ENCODE measurements around the gene ASIC3.

ASIC3 gene

DNA sequence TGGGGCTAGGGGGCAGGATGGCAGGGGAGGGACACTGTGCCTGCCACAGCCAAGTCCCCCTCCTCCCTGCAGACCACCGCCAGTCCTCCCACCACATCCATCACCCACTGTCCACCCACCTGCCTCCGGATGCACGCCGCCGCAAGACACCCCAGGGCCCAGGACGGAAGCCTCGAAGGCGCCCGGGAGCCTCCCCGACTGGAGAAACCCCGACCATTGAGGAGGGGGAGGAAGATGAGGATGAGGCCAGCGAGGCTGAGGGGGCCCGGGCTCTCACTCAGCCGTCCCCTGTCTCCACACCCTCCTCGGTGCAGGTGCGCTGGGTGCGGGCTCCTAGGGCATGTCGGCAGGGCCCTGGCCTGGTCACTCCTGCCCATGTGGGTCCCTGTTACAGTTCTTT is 16.1 kb downstream of the ASIC3 start:
- Mint-ChIP-seq H3K4me3 (no peak overlapping the region), H3K9me3 (ENCODE audit: low read depth) (no peaks in the 10 kb centered on the region), H3K4me1 (ENCODE audit: low read depth) (peaks cover 10% of the 10 kb centered on the region), H3K27ac (no peak overlapping the region), H3K27me3 (no peaks in the 10 kb centered on the region), H3K36me3 (no peaks in the 10 kb centered on the region)

DNA sequence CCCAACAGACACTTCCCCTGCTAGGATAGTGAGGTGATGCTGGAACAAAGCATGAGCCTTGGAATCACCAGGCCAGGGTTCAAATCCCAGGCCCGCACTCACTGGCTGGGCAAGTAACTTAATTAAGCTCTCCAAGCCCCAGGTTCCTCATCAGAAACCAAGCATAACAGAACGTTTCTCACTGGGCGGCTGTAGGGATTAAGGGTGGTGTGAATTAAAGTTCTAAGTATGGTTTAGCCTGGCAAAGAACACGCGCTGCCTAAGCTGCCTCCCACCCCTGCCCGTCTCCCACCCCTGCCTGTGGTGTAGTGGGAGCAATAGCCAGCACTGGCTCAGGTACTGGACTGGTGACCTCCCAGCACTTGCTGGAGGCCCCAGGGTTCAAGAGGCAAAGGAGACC is 16.7 kb downstream of the ASIC3 start:
- Mint-ChIP-seq H3K4me1 (ENCODE audit: low read depth) (peaks cover 10% of the 10 kb centered on the region), H3K27ac (no peak overlapping the region), H3K4me3 (no peak overlapping the region), H3K9me3 (ENCODE audit: low read depth) (no peaks in the 10 kb centered on the region), H3K27me3 (no peaks in the 10 kb centered on the region), H3K36me3 (no peaks in the 10 kb centered on the region)

DNA sequence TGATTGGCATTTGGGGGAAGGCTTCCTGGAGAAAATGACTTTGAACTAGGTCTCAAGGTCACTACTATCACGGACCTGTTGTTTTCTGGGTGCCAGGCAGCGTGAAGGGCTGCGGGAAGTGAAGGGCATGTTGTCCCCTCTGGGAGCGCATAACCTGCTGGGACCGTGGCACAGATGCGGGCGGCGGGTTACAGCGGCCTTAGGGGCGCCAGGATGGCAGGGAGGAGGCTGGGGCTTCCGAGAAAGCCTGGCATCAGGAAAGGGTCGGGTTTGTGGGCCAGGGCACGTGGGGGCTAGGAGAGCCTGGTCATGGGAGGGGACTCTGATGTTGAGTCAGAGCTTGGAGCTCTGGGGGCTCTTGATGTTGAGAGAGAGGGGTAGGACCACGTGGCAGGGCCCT is 17.2 kb downstream of the ASIC3 start:
- peaks cover 6% of the 10 kb centered on the region for H3K4me1 Mint-ChIP-seq (ENCODE audit: low read depth)
- H3K36me3 Mint-ChIP-seq: no peaks in the 10 kb centered on the region
- H3K27me3 Mint-ChIP-seq: no peaks in the 10 kb centered on the region
- no peaks in the 10 kb centered on the region for H3K9me3 Mint-ChIP-seq (ENCODE audit: low read depth)
- no peak overlapping the region for H3K27ac Mint-ChIP-seq
- no peak overlapping the region for H3K4me3 Mint-ChIP-seq

DNA sequence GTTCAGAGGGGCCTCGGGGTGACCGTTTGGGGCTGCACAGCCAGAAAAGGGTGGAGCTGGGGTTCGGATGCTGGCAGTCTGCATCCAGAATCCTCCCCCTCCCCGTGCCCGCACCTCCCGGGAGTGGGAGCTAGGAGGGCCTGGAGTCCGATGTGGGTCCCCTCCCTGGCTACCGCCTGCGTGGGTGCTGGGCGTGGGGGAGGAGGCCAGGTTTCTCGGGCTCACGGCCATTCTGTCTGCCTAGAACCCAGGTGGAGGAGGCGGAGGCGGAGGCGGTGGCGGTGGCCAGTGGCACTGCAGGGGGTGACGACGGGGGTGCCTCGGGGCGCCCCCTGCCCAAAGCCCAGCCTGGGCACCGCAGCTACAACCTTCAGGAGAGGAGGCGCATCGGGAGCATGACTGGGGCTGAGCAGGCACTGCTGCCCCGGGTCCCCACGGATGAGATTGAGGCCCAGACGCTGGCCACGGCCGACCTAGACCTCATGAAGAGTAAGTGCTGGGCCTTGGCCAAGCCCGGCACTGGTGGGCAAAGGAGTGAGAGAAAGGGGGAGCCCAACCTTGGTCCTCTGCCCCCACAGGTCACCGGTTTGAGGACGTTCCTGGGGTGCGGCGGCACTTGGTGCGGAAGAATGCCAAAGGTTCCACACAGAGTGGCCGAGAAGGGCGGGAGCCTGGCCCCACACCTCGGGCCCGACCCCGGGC is 18.1 kb downstream of the ASIC3 start:
- Mint-ChIP-seq H3K4me1 (ENCODE audit: low read depth) (peaks cover 3% of the 10 kb centered on the region), H3K36me3 (no peaks in the 10 kb centered on the region), H3K27me3 (no peaks in the 10 kb centered on the region), H3K27ac (no peak overlapping the region), H3K4me3 (no peak overlapping the region), H3K9me3 (ENCODE audit: low read depth) (no peaks in the 10 kb centered on the region)

DNA sequence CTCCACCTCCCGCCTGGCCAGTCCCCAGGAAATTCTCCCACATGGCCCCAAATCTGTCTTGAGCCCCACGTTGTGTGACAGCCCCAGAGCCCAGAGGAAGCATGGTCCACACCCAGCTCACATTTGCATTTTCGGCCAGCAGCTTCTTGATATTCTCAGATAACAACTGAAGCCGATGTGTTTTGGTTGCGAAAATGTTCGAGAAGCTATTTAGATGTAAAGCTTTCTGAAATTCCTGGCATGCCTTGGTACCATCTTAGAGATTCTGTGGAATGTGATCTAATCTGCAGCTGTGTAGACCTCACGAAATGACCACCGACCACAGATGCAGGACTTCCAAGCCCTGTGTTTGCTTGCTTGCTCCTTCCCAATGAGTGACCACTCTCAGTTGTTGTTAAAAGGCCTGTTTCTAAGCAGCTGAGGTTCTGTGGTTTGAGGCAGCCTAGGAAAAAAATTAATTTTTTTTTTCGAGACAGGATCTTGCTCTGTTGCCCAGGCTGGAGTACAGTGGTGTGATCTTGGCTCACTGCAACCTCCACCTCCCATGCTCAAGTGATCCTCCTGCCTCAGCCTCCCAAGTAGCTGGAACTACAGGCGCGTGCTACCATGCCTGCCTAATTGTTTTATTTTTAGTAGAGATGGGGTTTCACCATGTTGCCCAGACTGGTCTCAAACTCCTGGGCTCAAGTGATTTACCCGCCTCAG is 19.9 kb downstream of the ASIC3 start:
- Mint-ChIP-seq H3K36me3 (no peaks in the 10 kb centered on the region), H3K4me1 (ENCODE audit: low read depth) (no peaks in the 10 kb centered on the region), H3K4me3 (no peak overlapping the region), H3K27me3 (no peaks in the 10 kb centered on the region), H3K27ac (no peak overlapping the region), H3K9me3 (ENCODE audit: low read depth) (no peaks in the 10 kb centered on the region)

DNA sequence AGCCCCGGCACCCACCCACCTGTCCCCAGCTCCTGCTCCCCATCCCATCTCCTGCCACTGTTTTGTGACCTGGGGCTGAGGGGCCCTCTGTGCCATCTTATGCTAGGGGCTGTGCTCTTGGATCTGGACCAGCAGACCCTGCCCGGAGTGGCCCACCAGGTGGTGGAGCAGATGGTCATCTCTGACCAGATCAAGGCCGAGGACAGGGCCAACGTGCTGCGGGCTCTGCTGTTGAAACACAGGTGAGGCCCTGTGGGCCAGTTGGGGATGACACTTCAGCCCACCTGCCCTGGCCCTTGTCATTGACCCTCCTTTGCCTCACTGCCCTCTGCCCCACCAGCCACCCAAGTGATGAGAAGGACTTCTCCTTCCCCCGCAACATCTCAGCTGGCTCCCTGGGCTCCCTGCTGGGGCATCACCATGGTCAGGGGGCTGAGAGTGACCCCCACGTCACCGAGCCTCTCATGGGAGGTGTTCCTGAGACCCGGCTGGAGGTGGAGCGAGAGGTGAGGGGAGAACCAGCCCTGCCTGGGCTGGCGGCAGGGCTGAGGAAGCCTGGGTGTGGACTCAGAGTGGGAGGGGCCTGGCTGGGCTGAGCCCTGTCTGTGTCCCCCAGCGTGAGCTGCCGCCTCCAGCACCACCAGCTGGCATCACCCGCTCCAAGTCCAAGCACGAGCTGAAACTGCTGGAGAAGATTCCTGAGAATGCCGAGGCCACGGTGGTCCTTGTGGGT is 21.7 kb downstream of the ASIC3 start:
- Mint-ChIP-seq H3K4me1 (ENCODE audit: low read depth) (no peaks in the 10 kb centered on the region), H3K9me3 (ENCODE audit: low read depth) (no peaks in the 10 kb centered on the region), H3K27me3 (no peaks in the 10 kb centered on the region), H3K4me3 (no peak overlapping the region), H3K27ac (no peak overlapping the region), H3K36me3 (no peaks in the 10 kb centered on the region)

DNA sequence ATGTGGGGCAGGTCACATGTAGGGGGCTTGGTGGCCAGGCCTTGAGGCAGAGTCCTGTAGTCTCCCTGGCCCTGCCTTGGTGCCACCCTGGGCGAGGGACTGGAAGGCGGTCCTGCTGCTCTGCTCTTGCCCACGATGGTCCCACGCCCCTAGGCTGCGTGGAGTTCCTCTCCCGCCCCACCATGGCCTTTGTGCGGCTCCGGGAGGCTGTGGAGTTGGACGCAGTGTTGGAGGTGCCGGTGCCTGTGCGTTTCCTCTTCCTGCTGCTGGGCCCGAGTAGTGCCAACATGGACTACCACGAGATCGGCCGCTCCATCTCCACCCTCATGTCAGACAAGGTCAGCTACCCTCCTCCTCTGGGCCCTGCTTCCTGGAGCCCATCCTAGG is 22.2 kb downstream of the ASIC3 start:
- H3K36me3 Mint-ChIP-seq: no peaks in the 10 kb centered on the region
- H3K4me3 Mint-ChIP-seq: no peak overlapping the region
- H3K4me1 Mint-ChIP-seq (ENCODE audit: low read depth): no peaks in the 10 kb centered on the region
- H3K27me3 Mint-ChIP-seq: no peaks in the 10 kb centered on the region
- H3K9me3 Mint-ChIP-seq (ENCODE audit: low read depth): no peaks in the 10 kb centered on the region
- H3K27ac Mint-ChIP-seq: no peak overlapping the region

DNA sequence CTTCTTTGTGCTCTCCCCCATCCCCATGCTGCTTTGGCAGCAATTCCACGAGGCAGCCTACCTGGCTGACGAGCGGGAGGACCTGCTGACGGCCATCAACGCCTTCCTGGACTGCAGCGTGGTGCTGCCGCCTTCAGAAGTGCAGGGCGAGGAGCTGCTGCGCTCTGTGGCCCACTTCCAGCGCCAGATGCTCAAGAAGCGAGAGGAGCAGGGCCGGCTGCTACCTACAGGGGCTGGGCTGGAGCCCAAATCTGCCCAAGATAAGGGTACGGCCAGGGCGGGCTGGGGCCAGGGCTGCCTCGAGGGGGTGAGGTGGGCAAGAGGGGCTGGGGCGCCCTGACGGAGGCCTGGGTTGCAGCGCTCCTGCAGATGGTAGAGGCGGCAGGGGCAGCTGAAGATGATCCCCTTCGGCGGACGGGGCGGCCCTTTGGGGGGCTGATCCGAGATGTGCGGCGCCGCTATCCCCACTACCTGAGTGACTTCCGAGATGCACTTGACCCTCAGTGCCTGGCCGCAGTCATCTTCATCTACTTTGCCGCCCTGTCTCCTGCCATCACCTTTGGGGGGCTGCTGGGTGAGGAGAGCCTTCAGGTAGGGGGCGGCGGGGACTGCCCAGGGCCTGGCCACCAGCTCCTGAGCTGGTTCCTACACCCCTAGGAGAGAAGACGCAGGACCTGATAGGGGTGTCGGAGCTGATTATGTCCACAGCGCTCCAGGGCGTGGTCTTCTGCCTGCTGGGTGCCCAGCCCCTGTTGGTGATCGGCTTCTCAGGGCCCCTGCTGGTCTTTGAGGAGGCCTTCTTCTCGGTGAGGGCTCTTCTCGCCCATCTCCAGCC is 22.9 kb downstream of the ASIC3 start:
- Mint-ChIP-seq H3K27ac (no peak overlapping the region), H3K36me3 (no peaks in the 10 kb centered on the region), H3K4me3 (no peak overlapping the region), H3K9me3 (ENCODE audit: low read depth) (no peaks in the 10 kb centered on the region), H3K27me3 (no peaks in the 10 kb centered on the region), H3K4me1 (ENCODE audit: low read depth) (no peaks in the 10 kb centered on the region)

DNA sequence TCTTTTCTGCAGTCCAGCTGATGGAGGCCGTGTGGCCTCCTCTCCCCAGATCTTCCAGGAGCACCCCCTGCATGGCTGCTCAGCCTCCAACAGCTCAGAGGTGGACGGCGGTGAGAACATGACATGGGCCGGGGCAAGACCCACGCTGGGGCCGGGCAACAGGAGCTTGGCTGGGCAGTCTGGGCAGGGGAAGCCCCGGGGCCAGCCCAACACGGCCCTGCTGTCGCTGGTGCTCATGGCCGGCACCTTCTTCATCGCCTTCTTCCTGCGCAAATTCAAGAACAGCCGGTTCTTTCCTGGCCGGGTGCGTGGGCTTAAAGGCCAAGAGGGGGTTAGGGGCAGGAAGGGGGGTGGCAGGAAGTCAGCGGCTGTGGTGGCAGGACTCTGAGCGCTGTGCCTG is 25.7 kb downstream of the ASIC3 start:
- H3K27ac Mint-ChIP-seq: no peak overlapping the region
- peaks cover 10% of the 10 kb centered on the region for H3K4me1 Mint-ChIP-seq (ENCODE audit: low read depth)
- H3K27me3 Mint-ChIP-seq: no peaks in the 10 kb centered on the region
- no peak overlapping the region for H3K4me3 Mint-ChIP-seq
- H3K9me3 Mint-ChIP-seq (ENCODE audit: low read depth): no peaks in the 10 kb centered on the region
- H3K36me3 Mint-ChIP-seq: no peaks in the 10 kb centered on the region

DNA sequence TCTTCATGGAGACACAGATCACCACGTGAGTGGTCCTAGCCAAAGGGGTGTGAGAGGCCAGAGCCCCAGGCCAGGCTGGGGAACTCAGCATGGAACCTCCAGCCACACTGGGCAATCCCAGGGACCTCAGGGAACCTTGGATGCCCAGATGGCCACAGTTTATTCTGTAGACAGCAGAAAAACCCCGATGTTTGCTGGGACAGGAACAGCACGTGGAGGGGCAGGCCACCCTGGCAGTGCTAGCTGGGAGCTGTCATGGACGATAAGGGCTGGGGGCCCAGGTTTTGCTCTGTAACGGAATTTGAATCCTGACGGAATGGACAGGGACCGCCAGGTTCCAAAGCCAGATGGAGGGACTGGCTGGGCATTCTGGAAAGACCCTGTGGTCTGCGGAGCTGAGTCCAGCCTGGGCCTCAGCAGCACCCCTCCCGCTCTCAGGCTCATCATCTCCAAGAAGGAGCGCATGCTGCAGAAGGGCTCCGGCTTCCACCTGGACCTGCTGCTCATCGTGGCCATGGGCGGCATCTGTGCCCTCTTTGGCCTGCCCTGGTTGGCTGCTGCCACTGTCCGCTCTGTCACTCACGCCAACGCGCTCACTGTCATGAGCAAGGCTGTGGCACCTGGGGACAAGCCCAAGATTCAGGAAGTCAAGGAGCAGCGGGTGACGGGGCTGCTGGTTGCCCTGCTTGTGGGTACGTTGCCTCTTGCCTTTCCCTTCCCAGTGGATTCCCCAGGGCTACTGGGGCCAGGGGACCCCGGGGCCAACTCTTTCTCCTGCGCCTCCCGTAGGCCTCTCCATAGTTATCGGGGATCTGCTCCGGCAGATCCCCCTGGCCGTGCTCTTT is 26.7 kb downstream of the ASIC3 start:
- H3K27ac Mint-ChIP-seq: no peak overlapping the region
- no peak overlapping the region for H3K4me3 Mint-ChIP-seq
- H3K36me3 Mint-ChIP-seq: peaks cover 2% of the 10 kb centered on the region
- H3K4me1 Mint-ChIP-seq (ENCODE audit: low read depth): peaks cover 17% of the 10 kb centered on the region
- H3K27me3 Mint-ChIP-seq: no peaks in the 10 kb centered on the region
- no peaks in the 10 kb centered on the region for H3K9me3 Mint-ChIP-seq (ENCODE audit: low read depth)

DNA sequence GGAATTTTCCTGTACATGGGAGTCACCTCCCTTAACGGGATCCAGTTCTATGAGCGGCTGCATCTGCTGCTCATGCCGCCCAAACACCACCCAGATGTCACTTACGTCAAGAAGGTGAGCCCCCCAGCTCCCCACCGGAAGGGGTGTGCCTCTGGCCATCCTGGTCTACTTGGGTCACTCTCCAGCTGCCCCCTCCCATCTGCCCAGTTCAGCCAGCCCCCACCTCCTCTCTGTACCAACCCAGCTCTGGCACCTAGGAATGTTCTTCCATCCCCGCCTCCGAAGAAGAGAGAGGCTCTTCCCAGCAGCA is 27.3 kb downstream of the ASIC3 start:
- Mint-ChIP-seq H3K36me3 (peaks cover 2% of the 10 kb centered on the region), H3K4me1 (ENCODE audit: low read depth) (peaks cover 17% of the 10 kb centered on the region), H3K4me3 (no peak overlapping the region), H3K27me3 (no peaks in the 10 kb centered on the region), H3K9me3 (ENCODE audit: low read depth) (no peaks in the 10 kb centered on the region), H3K27ac (no peak overlapping the region)

DNA sequence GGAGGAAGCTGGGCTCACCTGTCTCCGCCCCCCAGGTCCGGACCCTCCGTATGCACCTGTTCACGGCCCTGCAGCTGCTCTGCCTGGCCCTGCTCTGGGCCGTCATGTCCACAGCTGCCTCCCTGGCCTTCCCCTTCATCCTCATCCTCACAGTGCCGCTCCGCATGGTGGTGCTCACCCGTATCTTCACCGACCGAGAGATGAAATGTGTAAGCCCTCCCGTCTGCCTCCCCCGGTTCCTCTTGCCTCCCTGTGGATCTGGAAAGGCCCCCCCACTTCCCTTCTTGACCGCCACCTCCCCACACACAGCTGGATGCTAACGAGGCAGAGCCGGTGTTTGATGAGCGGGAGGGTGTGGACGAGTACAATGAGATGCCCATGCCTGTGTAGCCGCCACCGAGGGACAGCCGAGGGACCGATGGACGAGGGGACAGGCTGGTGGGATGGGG is 27.7 kb downstream of the ASIC3 start:
- H3K36me3 Mint-ChIP-seq: peaks cover 2% of the 10 kb centered on the region
- H3K27ac Mint-ChIP-seq: no peak overlapping the region
- H3K27me3 Mint-ChIP-seq: no peaks in the 10 kb centered on the region
- H3K4me1 Mint-ChIP-seq (ENCODE audit: low read depth): peaks cover 17% of the 10 kb centered on the region
- no peak overlapping the region for H3K4me3 Mint-ChIP-seq
- no peaks in the 10 kb centered on the region for H3K9me3 Mint-ChIP-seq (ENCODE audit: low read depth)

DNA sequence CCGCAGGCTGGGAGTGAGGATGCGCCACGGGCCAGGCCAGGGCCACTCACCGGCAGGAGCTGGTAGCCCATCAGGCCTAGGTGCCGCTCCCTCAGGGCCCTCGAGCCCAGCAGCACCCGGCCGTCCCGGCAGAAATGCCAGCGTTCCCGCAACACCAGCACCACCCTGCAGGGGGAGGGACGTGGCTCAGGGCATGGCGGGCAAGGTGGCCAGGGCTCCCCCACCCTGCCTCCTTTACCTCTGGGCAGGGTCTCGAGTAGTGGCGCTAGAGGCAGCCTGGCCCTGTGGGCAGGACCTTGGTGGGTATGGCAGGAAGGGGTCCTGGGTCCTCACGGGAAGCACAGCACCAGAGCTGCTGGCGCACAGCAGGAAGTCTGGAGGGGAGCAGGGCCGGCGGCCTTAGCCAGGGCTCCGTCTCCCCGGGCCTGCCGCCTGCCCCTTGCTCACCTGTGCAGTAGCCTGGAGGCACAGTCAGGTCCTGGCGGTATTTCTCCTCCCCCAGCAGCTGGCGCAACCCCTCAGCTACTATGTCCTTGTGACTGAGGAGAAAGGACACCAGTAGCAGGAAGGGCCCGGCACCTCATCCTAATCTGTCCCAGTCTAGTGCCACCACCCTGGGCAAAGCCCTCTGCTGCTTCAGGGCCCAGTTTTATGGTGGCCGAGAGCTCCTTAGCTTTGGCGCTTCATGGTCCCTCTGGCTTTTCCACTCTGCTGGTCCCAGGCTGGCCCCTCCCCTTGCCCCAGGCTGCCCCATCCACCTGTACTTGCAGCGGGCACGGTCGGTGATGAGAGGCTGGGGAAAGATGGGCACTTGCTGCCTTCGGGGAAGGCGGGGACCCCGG is 28.8 kb downstream of the ASIC3 start:
- H3K36me3 Mint-ChIP-seq: peaks cover 2% of the 10 kb centered on the region
- H3K27ac Mint-ChIP-seq: no peak overlapping the region
- no peaks in the 10 kb centered on the region for H3K27me3 Mint-ChIP-seq
- no peaks in the 10 kb centered on the region for H3K9me3 Mint-ChIP-seq (ENCODE audit: low read depth)
- H3K4me1 Mint-ChIP-seq (ENCODE audit: low read depth): peaks cover 17% of the 10 kb centered on the region
- H3K4me3 Mint-ChIP-seq: no peak overlapping the region

Data from activated naive CD8-positive, alpha-beta T cell (primary cell).